Neural progenitor cell (in vitro differentiated cells): ENCODE results near the gene JCAD. TPM values are rescaled to one million over a fixed set of nuclear protein-coding genes. Genes with fewer than 3 reads are reported as not detected.

Source experiments
- DNase-seq: peaks from one replicate; pipeline ENCODE4 v3.0.0-alpha.2; 2016; ENCODE audit warnings: low spot score
- H2AFZ ChIP-seq: fragments of 200-600 bp; sonication (generic); replicated peaks from 2 replicates; pipeline ENCODE4 v1.6.1; 2016; ENCODE audit warnings: antibody characterized with exemption
- H3F3A ChIP-seq: fragments of 200-600 bp; sonication (generic); 2 replicates; pipeline ENCODE4 v1.6.1; 2016; ENCODE audit warnings: antibody characterized with exemption, low read depth
- H3K27ac ChIP-seq: fragments of 200-600 bp; sonication (generic); 2 replicates; pipeline ENCODE4 v1.5.1; 2016; ENCODE audit warnings: mild to moderate bottlenecking
- H3K27me3 ChIP-seq: fragments of 200-600 bp; sonication (generic); 2 replicates; pipeline ENCODE4 v1.6.1; 2016; ENCODE audit warnings: mild to moderate bottlenecking, moderate library complexity
- H3K36me3 ChIP-seq: fragments of 200-600 bp; sonication (generic); 2 replicates; pipeline ENCODE4 v1.5.1; 2016
- H3K4me1 ChIP-seq: fragments of 200-600 bp; sonication (generic); 2 replicates; pipeline ENCODE4 v1.6.1; 2016; ENCODE audit warnings: mixed run types
- H3K4me2 ChIP-seq: fragments of 200-600 bp; sonication (generic); 2 replicates; pipeline ENCODE4 v1.6.1; 2016
- H3K4me3 ChIP-seq: fragments of 200-600 bp; sonication (generic); 2 replicates; pipeline ENCODE4 v1.5.1; 2016
- H3K79me2 ChIP-seq: fragments of 200-600 bp; sonication (generic); 2 replicates; pipeline ENCODE4 v1.6.1; 2016; ENCODE audit warnings: low read depth
- H3K9ac ChIP-seq: fragments of 200-600 bp; sonication (generic); 2 replicates; pipeline ENCODE4 v1.6.1; 2016
- H3K9me3 ChIP-seq: fragments of 200-600 bp; sonication (generic); 2 replicates; pipeline ENCODE4 v1.5.1; 2016; ENCODE audit warnings: low read depth
- H4K20me1 ChIP-seq: fragments of 200-600 bp; sonication (generic); 2 replicates; pipeline ENCODE4 v1.6.1; 2016; ENCODE audit warnings: low read depth
- H3K27ac Mint-ChIP-seq: 3 replicates; pipeline ENCODE4 v1.8.0; 2021; ENCODE audit warnings: mixed read lengths
- H3K27me3 Mint-ChIP-seq: 2 replicates; pipeline ENCODE4 v1.8.0; 2022; ENCODE audit warnings: low read depth, mild to moderate bottlenecking, inconsistent platforms, moderate library complexity, mixed read lengths; ENCODE audit not compliant: insufficient read depth
- H3K36me3 Mint-ChIP-seq: 3 replicates; pipeline ENCODE4 v1.8.0; 2021; ENCODE audit warnings: mixed read lengths
- H3K4me1 Mint-ChIP-seq: 3 replicates; pipeline ENCODE4 v1.8.0; 2021; ENCODE audit warnings: mixed read lengths
- H3K4me3 Mint-ChIP-seq: 3 replicates; pipeline ENCODE4 v1.8.0; 2021; ENCODE audit warnings: mild to moderate bottlenecking, moderate library complexity, mixed read lengths
- H3K9me3 Mint-ChIP-seq: 3 replicates; pipeline ENCODE4 v1.8.0; 2020; ENCODE audit warnings: mixed read lengths
- CTCF ChIP-seq: fragments of 200-600 bp; sonication (generic); IDR thresholded peaks from 2 replicates; pipeline ENCODE4 v1.5.1; 2017; ENCODE audit warnings: antibody characterized with exemption, mild to moderate bottlenecking
- EZH2 ChIP-seq: fragments of 200-600 bp; sonication (generic); IDR thresholded peaks from 2 replicates; pipeline ENCODE4 v1.6.1; 2017; ENCODE audit warnings: antibody characterized with exemption, mild to moderate bottlenecking, moderate library complexity
- EZH2phosphoT487 ChIP-seq: fragments of 200-600 bp; sonication (generic); IDR thresholded peaks from 2 replicates; pipeline ENCODE4 v1.6.1; 2017; ENCODE audit warnings: antibody characterized with exemption
- total RNA-seq: library from RNA; depleted of rRNA; stranded (reverse); fragments of >200 nt; gene quantifications from 2 replicates; pipeline ENCODE4 v1.2.3, GENCODE V29; 2015; ENCODE audit warnings: low replicate concordance

The JCAD gene
- total RNA-seq, 1 donor from 2014 or later: 1.3 TPM

- H3K79me2 ChIP-seq: no peaks in the 10 kb centered on the region
- no peaks in the 10 kb centered on the region for H3K36me3 Mint-ChIP-seq
- no peaks in the 10 kb centered on the region for H3K36me3 ChIP-seq
Measured at GRCh38 chr10:30050411-30050810, 9.0 kb downstream of the JCAD start.

DNA sequence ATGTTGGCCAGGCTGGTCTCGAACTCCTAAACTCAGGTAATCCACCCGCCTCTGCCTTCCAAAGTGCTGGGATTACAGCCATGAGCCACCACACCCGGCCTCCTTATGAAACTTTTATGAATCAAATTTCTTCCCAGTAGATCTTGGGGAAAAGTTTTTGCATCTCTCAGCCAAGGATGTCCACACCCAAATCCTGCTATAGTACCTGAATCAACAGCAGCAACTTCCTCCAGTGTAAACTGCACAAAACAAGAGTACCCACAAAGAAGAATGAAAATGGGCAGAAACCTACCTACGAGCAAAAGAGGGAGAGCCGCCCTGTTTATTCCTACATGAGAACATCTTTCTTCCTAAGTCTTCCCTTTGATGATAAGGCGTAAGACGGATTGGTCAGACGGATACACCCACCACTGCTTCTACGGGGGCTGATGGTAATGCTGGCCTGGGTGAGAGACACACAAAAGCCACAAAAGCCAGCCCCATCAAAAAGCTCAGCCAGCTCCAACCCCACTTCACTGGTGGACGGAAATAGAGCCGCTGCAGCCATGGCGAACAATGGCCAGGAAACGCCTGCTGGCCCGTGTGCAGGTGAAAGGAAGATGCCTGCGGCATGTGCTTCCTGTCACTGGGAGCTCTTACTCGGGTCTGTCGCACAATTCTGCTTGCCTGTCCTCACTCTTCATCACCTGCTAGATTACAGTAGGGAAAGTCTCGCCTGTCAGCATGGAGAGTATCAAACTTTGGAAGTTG, 10.4 kb downstream of the JCAD start:
- Histone ChIP-seq H3K27me3 (no peaks in the 10 kb centered on the region), H3K9ac (no peak overlapping the region), H3F3A (peaks cover 10% of the 10 kb centered on the region), H3K27ac (no peak overlapping the region), H3K36me3 (no peaks in the 10 kb centered on the region), H2AFZ (no peak overlapping the region), H3K4me2 (peak overlapping the region; percentile 24), H3K79me2 (no peaks in the 10 kb centered on the region), H3K4me3 (no peak overlapping the region), H3K9me3 (no peaks in the 10 kb centered on the region), H3K4me1 (peaks cover 16% of the 10 kb centered on the region), H4K20me1 (no peaks in the 10 kb centered on the region)
- Mint-ChIP-seq H3K27ac (no peak overlapping the region), H3K4me3 (no peak overlapping the region), H3K9me3 (no peaks in the 10 kb centered on the region), H3K27me3 (peaks cover 8% of the 10 kb centered on the region), H3K36me3 (no peaks in the 10 kb centered on the region), H3K4me1 (peaks cover 28% of the 10 kb centered on the region)
- no peak for DNase-seq
- TF ChIP-seq EZH2phosphoT487 (no peak), EZH2 (no peak), CTCF (no peak)

More at GRCh38 chr10:30050411-30050810, 9.0 kb downstream of the JCAD start:
- Histone ChIP-seq H3K4me3 (no peak overlapping the region), H3F3A (peaks cover 10% of the 10 kb centered on the region), H3K27ac (no peak overlapping the region), H2AFZ (no peak overlapping the region), H3K9ac (no peak overlapping the region), H4K20me1 (no peaks in the 10 kb centered on the region), H3K4me2 (no peak overlapping the region), H3K27me3 (no peaks in the 10 kb centered on the region), H3K9me3 (no peaks in the 10 kb centered on the region), H3K4me1 (peaks cover 18% of the 10 kb centered on the region)
- Mint-ChIP-seq H3K4me3 (no peak overlapping the region), H3K27ac (no peak overlapping the region), H3K4me1 (peaks cover 23% of the 10 kb centered on the region), H3K9me3 (no peaks in the 10 kb centered on the region), H3K27me3 (peaks cover 5% of the 10 kb centered on the region)
- no peak for TF ChIP-seq EZH2
- TF ChIP-seq CTCF: no peak
- TF ChIP-seq EZH2phosphoT487: no peak
- DNase-seq: no peak

DNA sequence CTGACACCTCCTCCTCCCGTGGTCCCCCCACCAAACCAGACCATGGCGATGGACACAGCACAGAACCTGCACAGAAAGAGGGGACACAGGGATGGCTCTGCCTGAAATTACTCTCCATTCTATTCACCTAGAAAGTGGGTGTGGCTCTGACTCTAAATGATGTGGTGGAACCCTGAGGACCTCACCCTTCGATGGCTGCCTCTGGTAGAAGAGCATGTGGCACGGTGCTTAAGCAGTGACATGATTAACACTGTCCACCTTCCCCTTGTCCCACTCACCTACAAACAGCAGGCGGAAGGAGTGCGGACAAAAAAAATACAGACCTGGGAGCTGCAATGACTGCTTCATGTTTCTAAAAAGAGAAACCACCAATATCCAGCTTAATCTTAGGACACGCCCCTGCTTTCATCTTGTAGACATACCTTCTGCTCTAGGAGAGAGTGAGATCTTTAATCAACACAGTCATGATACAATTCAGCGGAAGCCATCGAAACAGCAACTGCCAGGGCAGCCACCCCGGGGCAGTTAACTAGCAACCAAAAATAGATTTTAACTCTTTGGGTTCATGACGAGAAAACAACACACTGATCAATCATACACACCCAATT, 11.4 kb downstream of the JCAD start:
- Histone ChIP-seq H3K27me3 (no peaks in the 10 kb centered on the region), H3K27ac (no peak overlapping the region), H3K4me3 (no peak overlapping the region), H3K4me1 (peaks cover 16% of the 10 kb centered on the region), H3K79me2 (no peaks in the 10 kb centered on the region), H3F3A (peaks cover 10% of the 10 kb centered on the region), H3K4me2 (no peak overlapping the region), H3K36me3 (no peaks in the 10 kb centered on the region), H3K9ac (no peak overlapping the region), H4K20me1 (no peaks in the 10 kb centered on the region), H2AFZ (no peak overlapping the region), H3K9me3 (no peaks in the 10 kb centered on the region)
- Mint-ChIP-seq H3K27ac (no peak overlapping the region), H3K27me3 (peaks cover 8% of the 10 kb centered on the region), H3K4me1 (peaks cover 28% of the 10 kb centered on the region), H3K36me3 (no peaks in the 10 kb centered on the region), H3K9me3 (no peaks in the 10 kb centered on the region), H3K4me3 (no peak overlapping the region)
- TF ChIP-seq EZH2phosphoT487 (no peak), CTCF (no peak), EZH2 (no peak)
- DNase-seq: no peak
